HCT116 (cell line): ENCODE results near the gene CYTIP. TPM values are rescaled to one million over a fixed set of nuclear protein-coding genes. Genes with fewer than 3 reads are reported as not detected.
"Not testable (repeated sequence)": the region's sequence is repeated elsewhere in the genome, so short reads cannot be mapped to it uniquely, and the experiment has no call there.

Source experiments
- ATAC-seq: fragments of 200-7000 bp; cut with Tn5 transposase; 2 replicates; pipeline ENCODE4 v1.9.1; 2020; ENCODE audit warnings: mild to moderate bottlenecking, moderate library complexity
- BruUV-seq: library from RNA; stranded (reverse); fragments of 400-500 nt; replicated peaks from 2 replicates; lab custom pipeline; 2021; lab: Mats Ljungman, UMichigan
- CTCF ChIA-PET: fragments of 300-600 bp; sonication (Branson Sonifier 250); formaldehyde crosslinking; loops from one replicate; lab custom pipeline; 2021; ENCODE audit warnings: antibody characterized with exemption; lab: Charles Lee
- POLR2A ChIA-PET: fragments of 300-600, 350-600 bp; sonication (Branson Sonifier 250); formaldehyde crosslinking; loops from one replicate; lab custom pipeline; 2021; ENCODE audit warnings: antibody characterized with exemption; lab: Charles Lee
- RAD21 ChIA-PET, 2 experiments: fragments of 300-600 bp; sonication (Branson Sonifier 250); formaldehyde crosslinking; loops; one replicate each; lab custom pipeline; 2023; ENCODE audit warnings: low total read pairs in 2 of 2; ENCODE audit not compliant: uncharacterized antibody in 2 of 2, unreplicated experiment in 2 of 2, low non-redundant PET in 1 of 2; lab: Charles Lee
- DNase-seq: peaks from one replicate; pipeline ENCODE4 v3.0.0-alpha.2; 2010; ENCODE audit warnings: low read depth, low spot score
- H2AFZ ChIP-seq: fragments of 200-600 bp; shearing (Covaris generic), sonication (generic); 2 replicates; pipeline ENCODE4 v1.6.1; 2017; ENCODE audit warnings: low read depth, mixed run types, mixed read lengths, antibody characterized with exemption, low read length; ENCODE audit not compliant: poor library complexity, severe bottlenecking
- H3K27ac ChIP-seq: 2 replicates; pipeline ENCODE4 v1.5.1; 2012; ENCODE audit warnings: low read depth, low read length
- H3K27me3 ChIP-seq: fragments of 200-600 bp; sonication (generic); 2 replicates; pipeline ENCODE4 v1.6.1; 2016; ENCODE audit warnings: mixed run types, low read length, mixed read lengths; ENCODE audit not compliant: insufficient read depth
- H3K36me3 ChIP-seq, 2 experiments: fragments of 200-500 bp in 1 of 2; fragments of 200-600 bp in 1 of 2; sonication (Bioruptor generic) in 1 of 2; sonication (generic) in 1 of 2; 2 replicates each; pipeline versions ENCODE4 v1.5.1 to v1.6.1; 2014 to 2016; ENCODE audit warnings: low read length in 2 of 2, inconsistent platforms in 1 of 2, mixed read lengths in 1 of 2, mixed run types in 1 of 2; ENCODE audit not compliant: insufficient read depth in 2 of 2, control insufficient read depth in 1 of 2
- H3K4me1 ChIP-seq, 2 experiments: fragments of 200-600 bp in 1 of 2; sonication (generic) in 1 of 2; 2 replicates each; pipeline versions ENCODE4 v1.5.1 to v1.6.1; 2012 to 2017; ENCODE audit warnings: low read length in 2 of 2, inconsistent platforms in 1 of 2, mild to moderate bottlenecking in 1 of 2, mixed read lengths in 1 of 2, mixed run types in 1 of 2, moderate library complexity in 1 of 2; ENCODE audit not compliant: insufficient read depth in 2 of 2, control insufficient read depth in 1 of 2
- H3K4me2 ChIP-seq: fragments of 200-600 bp; sonication (generic); 2 replicates; pipeline ENCODE4 v1.6.1; 2017; ENCODE audit warnings: mixed run types, low read length, mixed read lengths
- H3K4me3 ChIP-seq, 2 experiments: fragments of 200-600 bp in 1 of 2; sonication (generic) in 1 of 2; replicated peaks in 1 of 2; 2 replicates each; pipeline ENCODE4 v1.5.1; 2011 to 2016; ENCODE audit warnings: low read length in 2 of 2, control low read depth in 1 of 2, low read depth in 1 of 2, mild to moderate bottlenecking in 1 of 2, mixed read lengths in 1 of 2, mixed run types in 1 of 2
- H3K79me2 ChIP-seq: fragments of 200-600 bp; sonication (generic); 2 replicates; pipeline ENCODE4 v1.6.1; 2017; ENCODE audit warnings: mild to moderate bottlenecking, mixed run types, low read length, moderate library complexity, mixed read lengths; ENCODE audit not compliant: insufficient read depth
- H3K9ac ChIP-seq: fragments of 200-600 bp; sonication (generic); 2 replicates; pipeline ENCODE4 v1.6.1; 2016; ENCODE audit warnings: low read length, mixed read lengths
- H3K9me2 ChIP-seq: fragments of 200-600 bp; sonication (generic), shearing (Covaris generic); 2 replicates; pipeline ENCODE4 v1.6.1; 2017; ENCODE audit warnings: mixed run types, mild to moderate bottlenecking, moderate library complexity; ENCODE audit not compliant: insufficient read depth
- H3K9me3 ChIP-seq, 2 experiments: fragments of 200-500 bp in 1 of 2; fragments of 200-600 bp in 1 of 2; sonication (Bioruptor generic) in 1 of 2; sonication (generic) in 1 of 2; 2 replicates each; pipeline ENCODE4 v1.6.1; 2014 to 2017; ENCODE audit warnings: low read length in 2 of 2, mixed read lengths in 2 of 2, inconsistent platforms in 1 of 2, low read depth in 1 of 2, mild to moderate bottlenecking in 1 of 2, mixed run types in 1 of 2, moderate library complexity in 1 of 2; ENCODE audit not compliant: control insufficient read depth in 1 of 2, insufficient read depth in 1 of 2
- H4K20me1 ChIP-seq: fragments of 200-600 bp; sonication (generic), shearing (Covaris generic); 2 replicates; pipeline ENCODE4 v1.6.1; 2017; ENCODE audit warnings: mixed run types, mild to moderate bottlenecking, moderate library complexity; ENCODE audit not compliant: insufficient read depth
- CEBPB ChIP-seq: IDR thresholded peaks from 2 replicates; pipeline ENCODE4 v1.6.1; 2012; ENCODE audit warnings: low read depth
- ELF1 ChIP-seq: IDR thresholded peaks from 2 replicates; pipeline ENCODE4 v1.6.1; 2012; ENCODE audit warnings: low read depth, borderline replicate concordance
- EZH2 ChIP-seq: fragments of 200-600 bp; sonication (generic); IDR thresholded peaks from 2 replicates; pipeline ENCODE4 v1.6.1; 2017; ENCODE audit warnings: antibody characterized with exemption, mixed run types
- JUND ChIP-seq: IDR thresholded peaks from 2 replicates; pipeline ENCODE4 v1.6.1; 2012
- RAD21 ChIP-seq: IDR thresholded peaks from 2 replicates; pipeline ENCODE4 v1.6.1; 2012; ENCODE audit warnings: low read depth, mild to moderate bottlenecking
- SP1 ChIP-seq: IDR thresholded peaks from 2 replicates; pipeline ENCODE4 v1.6.1; 2012; ENCODE audit warnings: low read depth
- ZFX ChIP-seq: fragments of 450-650 bp; IDR thresholded peaks from 2 replicates; pipeline ENCODE4 v1.6.1; 2017
- intact Hi-C: fragments of 100-400 bp; cut with micrococcal nuclease; formaldehyde crosslinking; loops from 2 replicates; pipeline ENCODE4 v1.10.0; 2022
- total RNA-seq: library from RNA; stranded (reverse); gene quantifications from one replicate; pipeline ENCODE4 v1.2.1, GENCODE V29; 2021; ENCODE audit not compliant: unreplicated experiment

CYTIP gene
- total RNA-seq, 1 experiment from 2014 or later: 0.64 TPM

GRCh38 chr2:157411624-157412336, 32.1 kb downstream of the CYTIP start:
- Histone ChIP-seq H3K9me3 (no peaks in the 10 kb centered on the region), H3K9me2 (no peaks in the 10 kb centered on the region), H4K20me1 (no peaks in the 10 kb centered on the region), H3K4me2 (no peak overlapping the region), H3K79me2 (no peaks in the 10 kb centered on the region), H3K36me3 (no peaks in the 10 kb centered on the region), H2AFZ (no peak overlapping the region), H3K9ac (no peak overlapping the region), H3K4me3 (no peak overlapping the region), H3K27ac (no peak overlapping the region), H3K4me1 (no peaks in the 10 kb centered on the region), H3K27me3 (no peaks in the 10 kb centered on the region)
- ChIA-PET RAD21 (no interaction called here), CTCF (no interaction called here), POLR2A (no interaction called here)
- ATAC-seq (no peak), DNase-seq (no peak)
- BruUV-seq: no TSS peak
- TF ChIP-seq SP1 (no peak), JUND (no peak), RAD21 (no peak), EZH2 (no peak), ZFX (no peak), ELF1 (no peak), CEBPB (no peak)
- intact Hi-C loops: no loop called here

- CTCF ChIA-PET, intact Hi-C loops: not testable (repeated sequence)
Observed at GRCh38 chr2:157405398-157405797, 38.5 kb downstream of the CYTIP start.

More at GRCh38 chr2:157405398-157405797, 38.5 kb downstream of the CYTIP start:
- H3K27ac ChIP-seq, H4K20me1 ChIP-seq, H3K9me2 ChIP-seq, BruUV-seq, H3K36me3 ChIP-seq, ATAC-seq, H3K9me3 ChIP-seq, H3K4me2 ChIP-seq, H3K79me2 ChIP-seq, H2AFZ ChIP-seq, H3K4me3 ChIP-seq, H3K9ac ChIP-seq, RAD21 ChIA-PET, POLR2A ChIA-PET, H3K4me1 ChIP-seq, H3K27me3 ChIP-seq, DNase-seq: not testable (repeated sequence)
